Smooth muscle cell of the brain vasculature (primary cell): ENCODE measurements around the gene IGF2R.
"Not testable (repeated sequence)": the region's sequence is repeated elsewhere in the genome, so short reads cannot be mapped to it uniquely, and the experiment has no call there.

Experiments used
- DNase-seq: peaks from one replicate; pipeline ENCODE4 v3.0.0-alpha.2; 2012; ENCODE audit warnings: low read depth, low spot score

The IGF2R gene, protein sequence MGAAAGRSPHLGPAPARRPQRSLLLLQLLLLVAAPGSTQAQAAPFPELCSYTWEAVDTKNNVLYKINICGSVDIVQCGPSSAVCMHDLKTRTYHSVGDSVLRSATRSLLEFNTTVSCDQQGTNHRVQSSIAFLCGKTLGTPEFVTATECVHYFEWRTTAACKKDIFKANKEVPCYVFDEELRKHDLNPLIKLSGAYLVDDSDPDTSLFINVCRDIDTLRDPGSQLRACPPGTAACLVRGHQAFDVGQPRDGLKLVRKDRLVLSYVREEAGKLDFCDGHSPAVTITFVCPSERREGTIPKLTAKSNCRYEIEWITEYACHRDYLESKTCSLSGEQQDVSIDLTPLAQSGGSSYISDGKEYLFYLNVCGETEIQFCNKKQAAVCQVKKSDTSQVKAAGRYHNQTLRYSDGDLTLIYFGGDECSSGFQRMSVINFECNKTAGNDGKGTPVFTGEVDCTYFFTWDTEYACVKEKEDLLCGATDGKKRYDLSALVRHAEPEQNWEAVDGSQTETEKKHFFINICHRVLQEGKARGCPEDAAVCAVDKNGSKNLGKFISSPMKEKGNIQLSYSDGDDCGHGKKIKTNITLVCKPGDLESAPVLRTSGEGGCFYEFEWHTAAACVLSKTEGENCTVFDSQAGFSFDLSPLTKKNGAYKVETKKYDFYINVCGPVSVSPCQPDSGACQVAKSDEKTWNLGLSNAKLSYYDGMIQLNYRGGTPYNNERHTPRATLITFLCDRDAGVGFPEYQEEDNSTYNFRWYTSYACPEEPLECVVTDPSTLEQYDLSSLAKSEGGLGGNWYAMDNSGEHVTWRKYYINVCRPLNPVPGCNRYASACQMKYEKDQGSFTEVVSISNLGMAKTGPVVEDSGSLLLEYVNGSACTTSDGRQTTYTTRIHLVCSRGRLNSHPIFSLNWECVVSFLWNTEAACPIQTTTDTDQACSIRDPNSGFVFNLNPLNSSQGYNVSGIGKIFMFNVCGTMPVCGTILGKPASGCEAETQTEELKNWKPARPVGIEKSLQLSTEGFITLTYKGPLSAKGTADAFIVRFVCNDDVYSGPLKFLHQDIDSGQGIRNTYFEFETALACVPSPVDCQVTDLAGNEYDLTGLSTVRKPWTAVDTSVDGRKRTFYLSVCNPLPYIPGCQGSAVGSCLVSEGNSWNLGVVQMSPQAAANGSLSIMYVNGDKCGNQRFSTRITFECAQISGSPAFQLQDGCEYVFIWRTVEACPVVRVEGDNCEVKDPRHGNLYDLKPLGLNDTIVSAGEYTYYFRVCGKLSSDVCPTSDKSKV (N-terminal part only)

DNA sequence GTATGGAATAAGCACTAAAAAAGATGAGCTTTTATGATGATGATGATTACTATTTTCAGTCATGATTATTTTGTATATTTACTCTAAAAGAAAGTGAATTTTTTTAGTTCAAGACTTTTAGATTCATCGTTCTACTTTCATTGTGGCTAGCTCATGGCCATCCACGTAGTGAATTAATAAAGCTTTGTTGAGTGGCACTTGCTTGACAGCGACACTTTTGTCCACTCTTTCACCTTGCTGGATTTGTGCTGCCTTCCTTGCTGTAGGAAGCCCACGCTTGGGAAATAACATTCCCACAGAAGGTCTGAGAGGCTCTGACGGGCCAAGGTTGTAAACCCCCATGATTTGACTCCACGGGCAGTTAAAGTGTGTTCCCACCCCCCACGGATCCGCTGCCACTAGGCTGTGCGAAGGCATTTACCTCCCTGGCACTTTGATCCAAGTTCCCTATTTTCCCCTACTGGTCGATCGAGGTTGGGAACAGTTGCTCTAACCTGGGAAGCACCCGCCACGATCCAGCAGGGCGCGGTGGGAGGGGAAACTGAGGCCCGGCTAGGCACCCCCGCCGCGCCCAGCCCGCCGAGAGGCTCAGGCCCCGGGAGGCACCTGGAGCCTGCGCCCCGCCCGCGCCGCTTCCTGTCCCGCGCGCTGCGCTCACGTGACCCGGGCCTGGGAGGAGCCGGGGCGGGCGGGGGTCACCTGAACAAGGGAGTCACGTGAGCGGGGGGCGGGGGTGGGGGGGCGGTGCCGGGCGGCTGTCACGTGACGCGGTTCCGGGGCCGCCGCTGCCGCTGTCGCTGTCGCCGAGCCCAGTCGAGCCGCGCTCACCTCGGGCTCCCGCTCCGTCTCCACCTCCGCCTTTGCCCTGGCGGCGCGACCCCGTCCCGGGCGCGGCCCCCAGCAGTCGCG is at the start of gene IGF2R:
IGF2R (plus strand) TSS at position 788 of the 909 bp plus-strand sequence. CDS start 165 bp downstream, outside the sequence.
- DNase-seq, result peak; percentile 69

DNA sequence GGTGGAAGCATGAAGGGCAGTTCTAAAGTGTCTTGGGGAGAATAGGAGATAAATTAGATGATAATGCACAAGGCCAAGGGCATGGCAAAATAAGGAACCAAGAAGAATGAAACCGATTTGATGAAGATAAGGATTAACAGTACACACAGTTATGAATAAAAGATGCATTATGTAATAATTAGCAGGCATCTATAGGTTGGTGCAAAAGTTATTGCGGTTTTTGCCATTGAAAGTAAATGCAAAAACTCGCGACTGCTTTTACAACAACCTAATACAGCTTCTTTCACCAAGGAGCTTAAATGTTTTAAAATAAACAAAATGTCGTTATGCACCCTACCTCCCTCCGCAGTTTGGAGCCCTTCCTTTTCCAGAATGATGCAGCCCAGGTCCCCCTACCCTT is 49.1 kb upstream of the IGF2R start:
- DNase-seq, result no peak

DNA sequence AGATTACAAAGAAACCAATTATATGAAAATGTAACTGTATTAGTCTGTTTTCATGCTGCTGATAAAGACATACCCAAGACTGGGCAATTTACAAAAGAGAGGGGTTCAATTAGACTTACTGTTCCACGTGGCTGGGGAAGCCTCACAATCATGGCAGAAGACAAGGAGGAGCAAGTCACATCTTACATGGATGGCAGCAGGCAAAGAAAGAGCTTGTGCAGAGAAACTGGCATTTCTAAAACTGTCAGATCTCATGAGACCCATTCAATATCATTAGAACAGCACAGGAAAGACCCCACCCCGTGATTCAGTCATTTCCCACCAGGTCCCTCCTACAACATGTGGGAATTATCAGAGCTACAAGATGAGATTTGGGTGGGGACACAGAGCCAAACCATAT is 44.7 kb upstream of the IGF2R start:
- not testable (repeated sequence) for DNase-seq

DNA sequence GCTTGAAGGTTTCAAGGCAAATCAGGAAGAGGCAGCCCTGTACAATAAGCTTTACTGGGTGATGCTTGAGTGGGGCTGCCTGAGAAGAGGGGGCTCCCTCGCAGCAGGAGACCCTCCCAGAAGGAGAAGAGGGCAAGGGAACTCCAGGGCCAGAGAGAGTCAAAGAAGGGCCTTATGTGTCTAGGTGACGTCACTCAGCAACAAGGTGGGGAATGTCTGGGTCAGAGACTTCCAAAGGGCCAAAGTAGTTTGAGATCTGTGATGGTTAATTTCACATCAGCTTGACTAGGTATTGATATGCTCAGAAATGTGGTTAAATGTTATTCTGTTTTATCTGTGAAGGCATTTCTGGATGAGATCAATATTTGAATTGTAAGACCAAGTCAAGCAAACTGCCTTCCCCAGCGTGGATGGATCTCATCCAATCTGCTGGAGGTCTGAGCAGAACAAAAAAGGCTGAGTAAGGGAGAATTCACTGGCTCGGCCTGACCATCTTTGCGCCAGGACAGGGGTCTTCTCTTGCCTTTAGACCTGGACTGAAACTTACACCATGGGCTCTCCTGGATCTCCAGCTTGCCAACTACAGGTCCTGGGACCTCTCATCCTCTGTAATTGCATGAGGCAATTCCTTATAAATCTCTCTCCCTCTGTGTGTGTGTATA is 42.2 kb upstream of the IGF2R start:
- DNase-seq, result no peak

DNA sequence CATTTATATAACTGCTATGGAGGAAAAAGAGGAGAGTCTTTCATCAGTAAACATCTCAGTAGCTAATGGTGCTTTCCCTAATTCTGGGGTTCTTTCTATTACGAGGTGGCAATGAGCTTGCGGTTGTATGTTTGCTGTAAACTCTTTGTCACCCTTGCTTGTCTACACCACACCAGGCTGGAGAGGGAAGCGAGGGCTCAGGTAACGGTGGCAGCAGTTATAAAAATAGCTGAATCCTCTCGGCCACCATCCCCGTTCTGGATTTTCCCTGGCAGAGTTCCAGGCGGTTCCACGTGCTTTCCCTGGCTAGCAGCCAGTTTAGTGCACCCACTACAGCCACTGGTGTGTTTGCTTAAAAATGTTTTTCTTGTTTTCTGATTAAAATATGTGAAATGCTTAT is 39.1 kb upstream of the IGF2R start:
- DNase-seq, result no peak

DNA sequence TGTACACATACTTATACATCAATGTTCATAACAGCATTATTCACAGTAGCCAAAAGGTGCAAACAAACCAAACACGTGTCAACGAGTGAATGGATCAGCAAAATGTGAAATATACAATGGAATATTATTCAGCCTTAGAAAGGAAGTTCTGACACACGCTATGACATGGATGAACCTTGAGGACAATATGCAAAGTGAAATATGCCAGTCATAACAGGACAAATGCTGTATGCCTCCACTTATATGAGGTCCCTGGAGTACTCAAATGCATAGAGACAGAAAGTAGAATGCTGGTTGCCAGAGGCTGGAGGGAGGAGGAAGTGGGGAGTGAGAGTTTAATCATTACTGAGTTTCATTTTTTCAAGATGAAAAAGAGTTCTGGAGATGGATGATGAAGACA is 37.8 kb upstream of the IGF2R start:
- no peak for DNase-seq

DNA sequence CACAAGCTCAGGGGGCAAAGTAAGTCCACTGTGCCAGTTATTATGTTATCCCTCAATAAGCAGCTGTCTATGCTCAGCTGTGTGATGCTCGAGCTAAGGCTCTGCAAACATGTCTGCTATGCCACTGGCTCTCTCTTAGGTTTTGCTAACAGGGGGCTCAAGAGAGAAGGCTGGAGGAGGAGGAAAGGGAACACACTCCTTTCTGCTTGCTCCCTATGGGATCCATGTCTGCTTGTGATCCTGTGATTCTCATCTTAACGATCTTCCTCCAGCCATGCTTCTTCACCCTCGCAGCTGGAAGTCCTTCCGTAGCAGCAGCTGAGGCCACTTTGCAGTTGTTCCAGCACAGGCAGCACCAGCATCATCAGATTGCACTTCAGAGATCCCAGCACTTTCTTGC is 37.0 kb upstream of the IGF2R start:
- no peak for DNase-seq

DNA sequence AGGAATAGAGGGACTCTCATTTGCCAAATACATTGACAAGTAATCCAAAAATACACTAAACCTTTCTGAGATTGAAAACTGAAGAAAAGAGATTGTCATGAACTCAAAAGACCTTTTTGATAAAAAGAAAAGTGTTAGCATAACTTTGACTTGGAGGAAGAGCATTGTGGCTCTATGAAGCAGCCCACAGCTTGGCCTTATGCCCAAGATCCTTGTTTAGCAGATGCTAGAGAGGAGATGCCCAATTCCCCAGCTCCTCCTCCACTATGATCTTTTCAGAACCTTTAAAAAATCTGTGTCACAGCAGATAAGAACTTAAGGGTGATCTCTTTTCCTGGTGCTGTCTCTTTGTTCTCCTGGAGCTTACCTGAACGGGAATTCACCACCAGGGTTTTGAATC is 35.8 kb upstream of the IGF2R start:
- DNase-seq, result no peak

DNA sequence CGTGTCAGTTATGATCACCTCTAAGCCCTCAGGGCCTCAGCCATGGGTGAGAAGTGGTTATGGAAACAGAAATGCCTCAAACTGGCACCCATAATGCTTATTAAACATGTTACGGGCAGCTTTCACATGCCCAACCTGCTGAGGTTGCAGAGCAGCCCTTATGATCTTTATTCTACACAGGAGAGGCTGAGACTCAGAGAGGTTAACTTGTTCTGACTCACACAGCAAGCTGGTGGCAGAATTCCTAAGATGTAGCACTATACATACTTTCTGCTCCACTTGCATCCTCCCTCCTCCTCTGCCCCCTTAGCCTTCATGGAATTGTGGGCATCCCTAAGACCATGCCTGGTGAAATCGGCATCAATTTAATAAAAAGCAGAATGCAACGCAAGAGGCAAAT is 34.7 kb upstream of the IGF2R start:
- DNase-seq, result no peak

DNA sequence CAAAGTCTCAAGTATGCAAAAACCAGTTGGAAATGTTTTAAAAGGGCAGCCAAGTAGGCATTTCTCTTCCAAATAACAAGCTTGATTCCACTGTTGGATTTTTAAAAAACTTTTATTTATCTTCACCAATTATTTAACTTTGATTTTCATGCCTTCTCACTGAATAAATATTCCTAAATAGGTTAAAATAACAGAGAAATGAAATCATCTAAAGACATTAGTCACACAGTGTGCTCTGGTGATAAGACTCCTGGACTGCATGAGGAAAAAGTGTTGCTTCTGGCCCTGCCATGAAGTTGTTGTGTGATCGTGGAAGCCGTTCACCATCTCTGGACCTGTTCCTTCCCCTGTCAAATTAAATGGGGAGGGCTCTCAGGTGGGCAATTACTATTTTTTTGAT is 33.8 kb upstream of the IGF2R start:
- DNase-seq, result no peak

DNA sequence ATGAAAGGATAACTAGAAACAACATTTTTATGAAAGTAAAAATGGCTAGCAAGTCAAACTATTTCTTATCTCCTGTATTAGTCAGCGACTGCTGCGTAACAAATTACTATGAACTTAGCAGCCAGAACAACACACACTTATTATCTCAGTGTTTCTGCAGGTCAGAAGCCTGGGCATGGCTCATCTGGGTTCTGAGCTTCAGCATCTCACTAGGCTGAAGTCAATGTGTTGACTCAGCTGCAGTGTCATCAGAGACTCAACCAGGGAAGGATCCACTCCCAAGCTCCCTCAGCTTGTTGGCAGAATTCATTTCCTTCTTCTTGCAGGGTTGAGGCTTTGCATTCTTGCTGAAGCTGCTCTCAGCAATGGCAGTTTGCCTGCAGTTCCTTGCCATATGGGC is 33.2 kb upstream of the IGF2R start:
- DNase-seq, result no peak

DNA sequence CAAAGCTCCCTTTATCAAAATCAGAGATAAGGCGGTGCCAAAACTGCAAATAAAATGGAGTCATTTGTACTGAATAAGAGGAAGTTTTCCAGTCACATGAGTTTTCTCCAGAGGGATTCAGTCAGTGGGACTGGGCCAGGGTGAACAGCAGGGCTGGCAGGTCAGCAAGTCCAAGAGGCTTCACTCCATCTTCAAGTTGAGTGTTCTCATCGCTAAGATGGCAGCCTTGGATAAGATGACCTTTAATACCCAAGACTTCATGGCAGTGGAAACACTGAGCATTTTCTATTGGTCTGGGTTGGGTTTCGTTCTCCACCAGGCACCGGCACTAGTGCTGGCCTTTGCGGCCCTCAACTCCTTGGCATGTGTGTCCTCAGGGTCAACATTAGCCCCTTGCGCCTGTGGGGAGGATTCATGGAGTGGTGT is 29.3 kb upstream of the IGF2R start:
- no peak for DNase-seq

DNA sequence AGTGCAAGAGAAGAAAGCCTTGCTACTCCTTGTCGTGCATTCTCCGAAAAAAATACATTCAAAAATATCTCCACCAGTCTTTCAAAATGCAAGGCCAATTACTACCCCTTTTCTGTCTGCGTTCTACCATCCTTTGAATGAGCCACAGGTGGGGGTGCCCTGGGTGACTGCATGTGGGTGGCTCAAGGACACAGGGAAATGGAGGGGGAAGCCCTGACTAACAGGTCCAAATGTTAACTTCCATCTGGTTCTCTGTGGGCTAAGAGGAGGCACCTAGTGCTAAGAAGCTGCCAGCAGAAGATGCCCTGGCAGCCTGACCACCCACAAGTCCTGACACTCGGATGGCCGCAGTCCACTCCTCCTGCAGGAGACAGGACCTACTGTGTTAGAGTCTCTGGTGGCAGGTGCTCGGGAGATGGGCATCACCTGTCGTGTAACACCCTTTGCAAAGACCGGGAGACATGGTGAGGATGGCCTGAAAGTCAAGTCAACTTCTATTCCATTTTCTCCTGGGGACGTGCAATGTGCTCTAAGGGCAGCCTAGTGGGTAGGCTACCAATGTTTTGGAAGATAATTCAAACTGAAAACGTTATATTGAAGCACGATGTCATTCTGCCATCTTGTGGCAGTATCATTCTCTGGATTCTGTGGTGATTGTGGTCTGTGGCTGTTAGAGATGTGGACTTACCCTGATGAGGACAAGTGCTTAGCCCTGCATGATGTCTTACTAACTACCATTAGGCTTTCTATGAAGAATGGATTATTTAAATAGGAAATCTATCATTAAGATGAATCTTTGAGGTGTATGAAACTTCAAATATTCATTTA is 27.4 kb upstream of the IGF2R start:
- DNase-seq, result no peak

DNA sequence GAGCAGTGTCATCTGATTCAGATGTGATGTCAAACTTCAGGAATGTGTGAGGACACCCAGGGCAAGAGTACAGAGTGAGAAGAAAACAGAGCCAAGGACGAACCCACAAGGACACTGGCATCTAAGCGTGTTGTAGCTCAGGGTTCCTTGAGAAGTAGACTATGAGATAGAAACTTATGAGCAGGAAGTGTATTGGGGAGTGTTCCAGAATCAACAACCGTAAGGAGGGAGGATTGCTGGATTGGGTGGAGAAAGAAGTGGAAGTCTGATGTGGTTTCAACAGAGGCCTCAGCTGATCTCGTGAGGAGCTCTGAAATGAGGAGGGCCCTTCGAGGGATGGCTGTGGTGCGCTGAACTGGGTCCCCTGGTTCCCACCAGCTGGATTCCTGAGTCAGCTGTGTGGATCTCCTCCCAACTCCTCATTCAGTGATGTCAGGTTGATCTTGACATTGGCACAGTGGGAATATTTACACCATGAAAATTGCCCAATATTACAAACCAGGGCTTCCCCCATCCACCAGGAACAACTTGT is 25.7 kb upstream of the IGF2R start:
- DNase-seq, result peak; percentile 24

DNA sequence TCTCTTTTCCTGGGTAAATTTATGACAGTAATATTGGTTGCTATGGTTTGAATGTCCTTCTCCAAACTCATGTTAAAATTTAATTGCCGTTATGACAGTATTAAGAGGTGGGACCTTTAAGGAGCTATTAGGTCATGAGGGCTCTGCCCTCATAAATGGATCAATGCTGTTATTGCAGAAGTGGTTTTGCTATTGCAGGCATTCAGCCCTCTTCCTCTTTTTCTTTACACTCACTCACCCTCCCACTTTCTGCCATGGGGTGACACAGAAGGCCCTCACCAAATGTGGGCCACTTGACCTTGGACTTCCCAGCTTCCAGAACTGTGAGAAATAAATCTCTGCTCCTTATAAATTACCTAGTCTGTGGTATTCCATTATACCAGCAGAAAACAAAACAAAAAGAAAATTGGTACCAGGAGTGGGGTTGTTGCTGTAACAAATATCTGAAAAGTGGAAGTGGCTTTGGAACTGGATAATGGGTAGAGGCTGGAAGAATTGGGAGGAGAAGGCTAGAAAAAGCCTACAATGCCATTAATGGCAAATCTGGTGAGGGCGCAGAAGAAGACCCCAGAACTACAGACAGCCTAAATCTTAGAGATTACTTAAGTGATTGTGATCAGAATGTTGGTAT is 24.8 kb upstream of the IGF2R start:
- no peak for DNase-seq

DNA sequence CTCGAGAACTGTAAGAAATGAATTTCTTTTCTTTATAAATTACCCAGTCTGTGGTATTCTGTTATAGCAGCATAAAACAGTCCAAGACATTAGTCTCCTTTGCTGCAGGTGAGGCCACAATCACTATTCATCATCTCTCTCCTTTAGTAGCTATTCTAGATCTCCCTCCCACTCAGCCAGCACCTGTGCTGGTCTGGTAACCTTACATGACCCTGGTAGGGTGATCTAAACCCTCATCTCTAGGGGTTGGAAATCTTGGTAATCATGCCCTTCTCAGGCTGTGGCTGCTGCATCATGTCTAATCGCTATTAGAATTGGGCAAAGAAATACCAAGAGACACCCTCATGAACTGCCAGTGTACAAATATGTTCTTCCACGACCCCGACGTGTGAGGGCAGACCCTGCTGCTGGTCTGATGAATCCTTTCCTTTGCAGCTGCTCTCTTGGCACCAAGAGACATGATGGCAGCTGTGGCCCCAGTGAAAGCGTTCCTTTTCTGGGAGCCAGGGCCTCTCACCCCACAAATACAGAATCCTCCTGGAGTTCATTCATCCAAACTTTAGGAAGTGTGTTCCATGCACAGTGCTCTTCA is 23.0 kb upstream of the IGF2R start:
- no peak for DNase-seq

DNA sequence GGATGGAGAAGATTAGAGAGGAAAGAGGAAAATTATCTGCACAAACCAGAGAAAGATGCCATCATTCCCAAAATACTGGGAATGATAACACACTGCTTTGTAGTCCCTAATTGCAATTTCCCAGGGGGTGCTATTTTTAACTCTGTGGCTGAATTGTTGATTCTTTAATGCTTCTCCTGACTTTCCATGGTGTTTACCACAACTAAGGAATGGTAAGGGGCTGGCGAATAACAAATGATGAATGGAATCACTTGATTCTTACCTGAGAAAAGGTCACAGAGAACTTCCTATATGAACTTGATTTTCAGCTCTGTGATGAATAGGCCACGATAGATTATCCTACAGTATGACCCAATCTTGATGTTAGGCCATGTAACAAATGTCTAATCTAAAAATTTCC is 22.0 kb upstream of the IGF2R start:
- no peak for DNase-seq

DNA sequence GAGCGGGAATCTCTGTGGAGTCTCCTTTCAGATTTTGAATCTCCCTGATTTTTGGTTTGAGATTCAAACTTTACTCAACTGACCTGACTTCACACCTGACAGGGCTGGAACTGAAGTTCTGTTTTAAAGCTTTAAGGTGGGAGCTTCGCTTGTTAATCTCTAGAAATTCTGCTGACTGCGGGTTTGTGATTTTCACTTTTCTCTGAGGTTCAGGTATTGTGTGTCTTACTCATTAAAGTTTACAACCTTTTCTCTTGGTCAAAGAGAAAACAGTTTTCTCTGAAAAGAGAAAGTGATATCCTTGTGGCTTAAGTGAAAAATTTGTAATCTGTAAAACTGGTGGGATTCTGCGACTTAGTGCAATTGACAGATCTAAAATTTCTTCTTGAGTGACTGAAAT is 20.7 kb upstream of the IGF2R start:
- DNase-seq, result no peak
